Esophagus muscularis mucosa (tissue), 4 donors: Measurements from ENCODE around the gene SEPTIN10.

Experiments used
- EP300 ChIP-seq: sonication (generic); formaldehyde crosslinking; IDR thresholded peaks from one replicate; pipeline ENCODE4 v1.6.1; 2017; ENCODE audit warnings: antibody characterized with exemption
- POLR2A ChIP-seq: fragments of 450-650 bp; IDR thresholded peaks from one replicate; pipeline ENCODE4 v1.6.1; 2017; ENCODE audit warnings: antibody characterized with exemption, moderate library complexity, mild to moderate bottlenecking, low read depth
- TF ChIP-seq, protein P1 (sequence below), 3 experiments: fragments of 200-600 bp in 2 of 3; fragments of 450-650 bp in 1 of 3; sonication (generic) in 2 of 3; IDR thresholded peaks; one replicate each; pipeline ENCODE4 v1.5.1; 2017 to 2019; ENCODE audit warnings: antibody characterized with exemption in 3 of 3, mild to moderate bottlenecking in 2 of 3, moderate library complexity in 1 of 3

DNA sequence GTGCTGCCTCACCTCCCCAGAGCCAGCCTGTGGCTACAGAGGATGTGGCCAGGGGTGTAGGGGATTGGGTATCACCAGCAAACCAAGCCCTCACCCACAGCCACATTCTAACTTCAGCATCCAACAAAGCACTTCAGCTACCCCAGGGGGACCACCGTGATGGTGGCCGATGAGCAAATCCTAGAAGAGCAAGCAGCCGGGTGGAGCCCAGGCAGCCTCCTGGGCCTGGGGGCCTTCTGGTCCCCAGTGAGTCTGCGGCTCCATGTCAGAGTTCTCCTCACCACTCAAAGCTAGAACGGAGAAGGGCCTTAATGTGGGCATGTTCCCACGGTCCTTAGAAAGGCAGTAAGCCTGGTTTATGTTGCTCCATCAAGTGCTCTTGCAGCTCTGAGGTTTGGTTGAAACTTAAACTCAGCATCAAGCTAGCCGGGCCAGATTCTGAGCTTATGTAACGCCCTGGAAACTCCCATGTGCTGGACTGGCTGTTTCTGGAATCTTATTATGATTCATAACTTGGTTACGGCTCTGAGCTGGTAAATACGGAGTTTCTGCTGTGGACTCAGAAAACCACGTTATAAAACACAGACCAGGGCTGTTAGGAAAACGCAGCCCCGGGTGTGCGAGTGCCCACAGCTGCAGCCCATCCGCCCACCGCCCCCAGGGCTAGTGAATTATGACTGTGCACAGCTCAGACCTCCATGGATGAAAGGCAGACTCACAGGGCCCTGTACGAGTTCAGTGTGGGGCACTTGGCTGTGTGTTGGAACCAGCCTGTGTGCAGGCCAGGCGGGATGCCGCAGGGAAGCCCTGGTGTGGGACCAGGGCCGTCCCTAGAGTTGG, 99.8 kb downstream of the SEPTIN10 start:
- TF ChIP-seq POLR2A, result no peak
- TF ChIP-seq, protein P1, sequence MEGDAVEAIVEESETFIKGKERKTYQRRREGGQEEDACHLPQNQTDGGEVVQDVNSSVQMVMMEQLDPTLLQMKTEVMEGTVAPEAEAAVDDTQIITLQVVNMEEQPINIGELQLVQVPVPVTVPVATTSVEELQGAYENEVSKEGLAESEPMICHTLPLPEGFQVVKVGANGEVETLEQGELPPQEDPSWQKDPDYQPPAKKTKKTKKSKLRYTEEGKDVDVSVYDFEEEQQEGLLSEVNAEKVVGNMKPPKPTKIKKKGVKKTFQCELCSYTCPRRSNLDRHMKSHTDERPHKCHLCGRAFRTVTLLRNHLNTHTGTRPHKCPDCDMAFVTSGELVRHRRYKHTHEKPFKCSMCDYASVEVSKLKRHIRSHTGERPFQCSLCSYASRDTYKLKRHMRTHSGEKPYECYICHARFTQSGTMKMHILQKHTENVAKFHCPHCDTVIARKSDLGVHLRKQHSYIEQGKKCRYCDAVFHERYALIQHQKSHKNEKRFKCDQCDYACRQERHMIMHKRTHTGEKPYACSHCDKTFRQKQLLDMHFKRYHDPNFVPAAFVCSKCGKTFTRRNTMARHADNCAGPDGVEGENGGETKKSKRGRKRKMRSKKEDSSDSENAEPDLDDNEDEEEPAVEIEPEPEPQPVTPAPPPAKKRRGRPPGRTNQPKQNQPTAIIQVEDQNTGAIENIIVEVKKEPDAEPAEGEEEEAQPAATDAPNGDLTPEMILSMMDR (IDR thresholded peaks at IDR 0.05), result no peak
- TF ChIP-seq EP300, result no peak
